Stimulated activated CD8-positive, alpha-beta memory T cell treated with anti-CD3 and anti-CD28 coated beads, Interleukin-15, amount 100 ng/mL, for 48 hours (primary cell): ENCODE results near the gene MYO1D.
"Not testable (repeated sequence)": the region's sequence is repeated elsewhere in the genome, so short reads cannot be mapped to it uniquely, and the experiment has no call there.

Experiments used
- DNase-seq, 2 donors: peaks; one replicate each; pipeline ENCODE4 v3.0.0-alpha.2; 2020; ENCODE audit warnings: low read depth in 2 of 2

Gene MYO1D

GRCh38 chr17:32731556-32732295 is 145.2 kb downstream of the MYO1D start:
- DNase-seq = no peak

GRCh38 chr17:32727681-32728080 is 149.2 kb downstream of the MYO1D start:
- no peak for DNase-seq

- DNase-seq = no peak
These were observed 151.2 kb downstream of the MYO1D start for GRCh38 chr17:32725697-32726096.

GRCh38 chr17:32723310-32723955 is 153.5 kb downstream of the MYO1D start:
- no peak for DNase-seq

- DNase-seq = no peak
These were observed 154.2 kb downstream of the MYO1D start for GRCh38 chr17:32722733-32723132.

- no peak for DNase-seq
These were observed 156.3 kb downstream of the MYO1D start for GRCh38 chr17:32720671-32721070.

GRCh38 chr17:32719689-32720088 is 157.2 kb downstream of the MYO1D start:
- DNase-seq = no peak

- not testable (repeated sequence) for DNase-seq
These were observed 162.0 kb downstream of the MYO1D start for GRCh38 chr17:32714922-32715321.

GRCh38 chr17:32714206-32714605 is 162.7 kb downstream of the MYO1D start:
- DNase-seq = not testable (repeated sequence)

GRCh38 chr17:32713081-32713480 is 163.8 kb downstream of the MYO1D start:
- DNase-seq = no peak

GRCh38 chr17:32709562-32709961 is 167.4 kb downstream of the MYO1D start:
- DNase-seq = no peak

GRCh38 chr17:32701871-32702270 is 175.1 kb downstream of the MYO1D start:
- DNase-seq = no peak

- DNase-seq = no peak
These were observed 177.7 kb downstream of the MYO1D start for GRCh38 chr17:32699247-32699646.

GRCh38 chr17:32697728-32698625 is 178.9 kb downstream of the MYO1D start:
- no peak for DNase-seq

GRCh38 chr17:32696426-32696825 is 180.5 kb downstream of the MYO1D start:
- DNase-seq = no peak

GRCh38 chr17:32695864-32696263 is 181.1 kb downstream of the MYO1D start:
- no peak for DNase-seq

GRCh38 chr17:32693194-32693897 is 183.6 kb downstream of the MYO1D start:
- no peak for DNase-seq

- no peak for DNase-seq
These were observed 184.7 kb downstream of the MYO1D start for GRCh38 chr17:32692179-32692578.

- no peak for DNase-seq
These were observed 187.6 kb downstream of the MYO1D start for GRCh38 chr17:32689348-32689747.

- DNase-seq = no peak
These were observed 188.7 kb downstream of the MYO1D start for GRCh38 chr17:32688221-32688620.

- DNase-seq = no peak
These were observed 192.6 kb downstream of the MYO1D start for GRCh38 chr17:32684087-32684958.
